Hepatocyte (in vitro differentiated cells): Measurements from ENCODE around the gene KCNN3. TPM values are rescaled to one million over a fixed set of nuclear protein-coding genes. Genes with fewer than 3 reads are reported as not detected.

Experiments
- DNase-seq: peaks from one replicate; pipeline ENCODE4 v3.0.0-alpha.2; 2016; ENCODE audit warnings: low spot score
- H2AFZ ChIP-seq: fragments of 200-600 bp; sonication (generic); 2 replicates; pipeline ENCODE4 v1.6.0; 2016; ENCODE audit warnings: antibody characterized with exemption, mild to moderate bottlenecking
- H3K27ac ChIP-seq: fragments of 200-600 bp; sonication (generic); 2 replicates; pipeline ENCODE4 v1.5.1; 2016; ENCODE audit warnings: mild to moderate bottlenecking
- H3K27me3 ChIP-seq: fragments of 200-600 bp; sonication (generic); 2 replicates; pipeline ENCODE4 v1.6.1; 2016
- H3K36me3 ChIP-seq: fragments of 200-600 bp; sonication (generic); replicated peaks from 2 replicates; pipeline ENCODE4 v1.5.1; 2016; ENCODE audit warnings: low read depth; ENCODE audit not compliant: insufficient read depth
- H3K4me1 ChIP-seq: fragments of 200-600 bp; sonication (generic); 2 replicates; pipeline ENCODE4 v1.5.1; 2016; ENCODE audit warnings: mild to moderate bottlenecking, moderate library complexity; ENCODE audit not compliant: insufficient read depth
- H3K4me2 ChIP-seq: fragments of 200-600 bp; sonication (generic); 2 replicates; pipeline ENCODE4 v1.6.0; 2016
- H3K4me3 ChIP-seq: fragments of 200-600 bp; sonication (generic); 2 replicates; pipeline ENCODE4 v1.5.1; 2016; ENCODE audit warnings: mild to moderate bottlenecking
- H3K79me2 ChIP-seq: fragments of 200-600 bp; sonication (generic); 2 replicates; pipeline ENCODE4 v1.6.0; 2017; ENCODE audit warnings: mild to moderate bottlenecking
- H3K9me2 ChIP-seq: fragments of 200-600 bp; sonication (generic); replicated peaks from 2 replicates; pipeline ENCODE4 v1.6.0; 2017; ENCODE audit warnings: mild to moderate bottlenecking; ENCODE audit not compliant: insufficient read depth
- H3K9me3 ChIP-seq: fragments of 200-600 bp; sonication (generic); 2 replicates; pipeline ENCODE4 v1.5.1; 2016; ENCODE audit warnings: low read depth, mild to moderate bottlenecking
- H4K20me1 ChIP-seq: fragments of 200-600 bp; sonication (generic); 2 replicates; pipeline ENCODE4 v1.6.0; 2016; ENCODE audit warnings: mild to moderate bottlenecking; ENCODE audit not compliant: insufficient read depth, poor library complexity, severe bottlenecking
- CTCF ChIP-seq: fragments of 200-600 bp; sonication (generic); IDR thresholded peaks from 2 replicates; pipeline ENCODE4 v1.5.1; 2016; ENCODE audit warnings: antibody characterized with exemption, mild to moderate bottlenecking; ENCODE audit not compliant: poor library complexity
- EZH2 ChIP-seq: fragments of 200-600 bp; sonication (generic); IDR thresholded peaks from 2 replicates; pipeline ENCODE4 v1.6.1; 2016; ENCODE audit warnings: antibody characterized with exemption, mild to moderate bottlenecking, borderline replicate concordance
- EZH2phosphoT487 ChIP-seq: fragments of 200-600 bp; sonication (generic); IDR thresholded peaks from one replicate; pipeline ENCODE4 v1.6.1; 2018; ENCODE audit warnings: antibody characterized with exemption, mild to moderate bottlenecking, low read depth, moderate library complexity; ENCODE audit not compliant: unreplicated experiment, severe bottlenecking
- WGBS: methylation state at CpG from one replicate; pipeline ENCODE4 v1.1.6; 2016; ENCODE audit warnings: low lambda C conversion rate; ENCODE audit errors: missing lambda C conversion rate; 5-methylcytosine and 5-hydroxymethylcytosine counted together
- polyA plus RNA-seq: library from polyadenylated mRNA; unstranded; fragments of >200 nt; fragmentation: Nextera tagmentation; extraction: Ambion mirVana; gene quantifications from 2 replicates; pipeline ENCODE4 v1.2.1, GENCODE V29; 2016
- total RNA-seq: library from RNA; depleted of rRNA; stranded (reverse); fragments of >200 nt; gene quantifications from 2 replicates; pipeline ENCODE4 v1.2.3, GENCODE V29; 2014

Gene KCNN3
- total and polyA plus RNA-seq, 2 experiments from 2014 or later = 0.56 to 0.67 TPM

- H3K27ac ChIP-seq = no peak overlapping the region
- H3K9me2 ChIP-seq = no peaks in the 10 kb centered on the region
- 81% methylated on average over 12 of the region's 12 CpGs for WGBS
- DNase-seq = no peak
- H2AFZ ChIP-seq = no peak overlapping the region
- TF ChIP-seq EZH2phosphoT487 (no peak), EZH2 (no peak), CTCF (no peak)
- no peaks in the 10 kb centered on the region for H3K79me2 ChIP-seq
- peaks cover 5% of the 10 kb centered on the region for H3K27me3 ChIP-seq
- H3K4me1 ChIP-seq = peaks cover 5% of the 10 kb centered on the region
- no peaks in the 10 kb centered on the region for H3K9me3 ChIP-seq
- H3K36me3 ChIP-seq = no peaks in the 10 kb centered on the region
- H3K4me2 ChIP-seq = no peak overlapping the region
- H4K20me1 ChIP-seq = no peaks in the 10 kb centered on the region
- no peak overlapping the region for H3K4me3 ChIP-seq
Measured at GRCh38 chr1:154752273-154753030, 117.6 kb downstream of the KCNN3 start.

DNA sequence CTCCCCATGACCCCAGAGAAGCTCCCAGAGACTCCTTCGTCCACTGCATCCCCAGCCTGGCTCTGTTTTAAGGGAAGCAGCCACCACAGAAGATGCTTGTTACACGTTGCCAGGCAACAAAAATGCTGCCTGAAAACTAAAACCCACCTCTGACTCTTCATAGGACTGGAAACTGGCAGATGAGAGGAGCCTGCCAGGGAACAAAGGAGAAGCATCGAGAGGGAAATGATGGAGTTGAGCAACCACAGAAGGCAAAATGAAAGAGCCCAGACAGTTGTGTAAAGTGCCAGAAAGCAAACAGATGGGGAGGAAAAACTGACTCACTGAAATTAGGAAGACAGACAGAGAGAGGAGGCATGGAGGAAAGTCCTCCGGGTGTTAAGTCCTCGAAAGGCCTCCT, 118.4 kb downstream of the KCNN3 start:
- no peaks in the 10 kb centered on the region for H3K36me3 ChIP-seq
- WGBS = 69% methylated on average over 5 of the region's 5 CpGs
- no peaks in the 10 kb centered on the region for H3K9me3 ChIP-seq
- H3K4me1 ChIP-seq = peaks cover 9% of the 10 kb centered on the region
- peak; percentile 43 for DNase-seq
- H3K4me3 ChIP-seq = no peak overlapping the region
- H3K4me2 ChIP-seq = no peak overlapping the region
- TF ChIP-seq EZH2 = no peak
- TF ChIP-seq EZH2phosphoT487 = no peak
- no peak for TF ChIP-seq CTCF
- peaks cover 5% of the 10 kb centered on the region for H3K27me3 ChIP-seq
- H2AFZ ChIP-seq = no peak overlapping the region
- no peaks in the 10 kb centered on the region for H3K79me2 ChIP-seq
- H4K20me1 ChIP-seq = no peaks in the 10 kb centered on the region
- no peaks in the 10 kb centered on the region for H3K9me2 ChIP-seq
- no peak overlapping the region for H3K27ac ChIP-seq

- Histone ChIP-seq H3K4me3 (no peak overlapping the region), H3K9me3 (no peaks in the 10 kb centered on the region), H3K27me3 (peaks cover 5% of the 10 kb centered on the region), H2AFZ (no peak overlapping the region), H3K27ac (no peak overlapping the region), H3K4me1 (peaks cover 9% of the 10 kb centered on the region), H3K36me3 (no peaks in the 10 kb centered on the region), H3K9me2 (no peaks in the 10 kb centered on the region), H4K20me1 (no peaks in the 10 kb centered on the region), H3K79me2 (no peaks in the 10 kb centered on the region), H3K4me2 (no peak overlapping the region)
- TF ChIP-seq EZH2 (no peak), EZH2phosphoT487 (no peak), CTCF (no peak)
- 80% methylated on average over 13 of the region's 13 CpGs for WGBS
- no peak for DNase-seq
Measured at GRCh38 chr1:154750681-154751665, 119.1 kb downstream of the KCNN3 start.
